Rectal smooth muscle tissue (tissue), 1 donor: Measurements from ENCODE around the gene AKNA.

Source experiments
- H3K27ac ChIP-seq: one replicate; pipeline ENCODE4 v1.7.0; 2013; ENCODE audit warnings: low read depth, low read length, inconsistent platforms
- H3K27me3 ChIP-seq: one replicate; pipeline ENCODE4 v1.7.0; 2013; ENCODE audit warnings: low read length; ENCODE audit not compliant: control insufficient read depth, insufficient read depth
- H3K36me3 ChIP-seq: one replicate; pipeline ENCODE4 v1.7.0; 2013; ENCODE audit warnings: low read length; ENCODE audit not compliant: control insufficient read depth, insufficient read depth
- H3K4me1 ChIP-seq: one replicate; pipeline ENCODE4 v1.7.0; 2013; ENCODE audit warnings: low read length; ENCODE audit not compliant: control insufficient read depth, insufficient read depth
- H3K4me3 ChIP-seq: one replicate; pipeline ENCODE4 v1.7.0; 2013; ENCODE audit warnings: low read length
- H3K9ac ChIP-seq: one replicate; pipeline ENCODE4 v1.7.0; 2013; ENCODE audit warnings: low read length

Gene AKNA

DNA sequence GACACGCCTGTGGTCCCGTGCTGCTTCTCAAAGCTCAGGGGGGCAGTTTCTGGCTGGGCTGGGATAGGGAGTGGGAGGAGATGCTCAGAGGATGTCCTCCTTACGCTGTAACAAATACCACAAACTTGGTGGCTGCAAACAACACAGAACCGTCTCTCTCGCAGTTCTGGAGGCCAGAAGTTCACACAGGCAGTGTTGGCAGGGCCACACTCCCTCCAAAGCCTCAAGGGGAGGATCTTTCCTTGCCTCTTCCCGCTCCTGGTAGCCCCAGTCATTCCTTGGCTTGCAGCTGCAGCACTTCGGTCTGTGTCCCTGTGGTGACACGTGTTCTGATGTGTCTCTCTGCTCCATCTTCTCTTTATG, 75.3 kb downstream of the AKNA start:
- no peaks in the 10 kb centered on the region for H3K4me1 ChIP-seq
- H3K4me3 ChIP-seq, result no peak overlapping the region

GRCh38 chr9:114311571-114312512, 75.9 kb downstream of the AKNA start:
- H3K4me1 ChIP-seq, result no peaks in the 10 kb centered on the region
- H3K36me3 ChIP-seq, result peaks cover 4% of the 10 kb centered on the region
- H3K27me3 ChIP-seq, result no peaks in the 10 kb centered on the region
- no peak overlapping the region for H3K9ac ChIP-seq
- no peak overlapping the region for H3K4me3 ChIP-seq
- no peak overlapping the region for H3K27ac ChIP-seq

More for the DNA sequence above, 75.3 kb downstream of the AKNA start:
- H3K9ac ChIP-seq, result no peak overlapping the region
- H3K36me3 ChIP-seq, result peaks cover 4% of the 10 kb centered on the region
- no peaks in the 10 kb centered on the region for H3K27me3 ChIP-seq
- no peak overlapping the region for H3K27ac ChIP-seq

GRCh38 chr9:114310471-114311450, 77.0 kb downstream of the AKNA start:
- no peak overlapping the region for H3K9ac ChIP-seq
- no peak overlapping the region for H3K4me3 ChIP-seq
- H3K4me1 ChIP-seq, result no peaks in the 10 kb centered on the region
- H3K27ac ChIP-seq, result no peak overlapping the region
- H3K36me3 ChIP-seq, result peaks cover 4% of the 10 kb centered on the region
- no peaks in the 10 kb centered on the region for H3K27me3 ChIP-seq

DNA sequence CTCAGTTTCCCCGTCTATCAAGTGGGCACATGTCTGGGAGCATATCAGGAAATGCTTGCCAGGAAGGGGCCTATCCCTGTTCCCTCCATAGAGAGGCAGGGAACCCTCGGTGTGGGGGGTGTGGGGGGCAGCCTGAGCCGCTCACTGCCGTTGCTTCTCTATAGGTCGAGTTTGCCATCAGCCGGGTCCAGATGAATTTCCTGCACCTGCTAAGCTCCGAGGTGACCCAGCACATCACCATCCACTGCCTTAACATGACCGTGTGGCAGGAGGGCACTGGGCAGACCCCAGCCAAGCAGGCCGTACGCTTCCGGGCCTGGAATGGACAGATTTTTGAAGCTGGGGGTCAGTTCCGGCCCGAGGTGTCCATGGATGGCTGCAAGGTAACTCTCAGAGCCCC, 78.7 kb downstream of the AKNA start:
- H3K9ac ChIP-seq, result no peak overlapping the region
- H3K4me1 ChIP-seq, result no peaks in the 10 kb centered on the region
- H3K36me3 ChIP-seq, result peaks cover 4% of the 10 kb centered on the region
- H3K27ac ChIP-seq, result no peak overlapping the region
- H3K4me3 ChIP-seq, result no peak overlapping the region
- H3K27me3 ChIP-seq, result no peaks in the 10 kb centered on the region

DNA sequence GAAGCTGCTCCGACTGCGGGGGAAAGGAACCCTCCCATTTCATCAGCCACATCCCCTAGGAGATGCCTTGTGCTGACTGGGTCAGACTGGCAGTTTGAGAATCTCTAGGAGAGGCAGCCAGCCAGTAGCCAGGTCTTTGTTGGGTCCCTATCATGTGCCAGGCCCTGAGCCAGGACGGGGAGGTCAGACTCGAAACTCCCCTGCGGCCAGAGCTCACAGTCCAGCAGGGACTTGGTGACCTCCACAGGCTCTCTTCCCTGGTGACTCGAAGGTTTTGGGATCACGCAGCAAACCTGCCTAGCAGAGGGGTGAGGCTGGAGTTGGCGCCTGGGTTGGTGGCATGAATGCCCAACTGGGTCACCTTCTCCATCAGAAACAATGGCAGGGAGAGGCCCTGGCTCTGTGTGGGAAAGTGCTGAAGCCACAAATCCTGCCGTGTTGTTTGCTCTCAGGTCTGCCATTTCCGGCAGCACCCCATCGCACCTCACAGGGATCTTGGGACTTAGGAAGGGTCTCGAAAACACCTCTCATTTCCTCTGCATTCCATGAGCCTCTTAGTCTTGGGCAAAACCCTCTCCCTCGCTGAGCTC, 79.3 kb downstream of the AKNA start:
- Histone ChIP-seq H3K4me1 (no peaks in the 10 kb centered on the region), H3K36me3 (peaks cover 4% of the 10 kb centered on the region), H3K4me3 (no peak overlapping the region), H3K27ac (no peak overlapping the region), H3K27me3 (no peaks in the 10 kb centered on the region), H3K9ac (no peak overlapping the region)

GRCh38 chr9:114307899-114308267, 79.9 kb downstream of the AKNA start:
- H3K4me3 ChIP-seq, result no peak overlapping the region
- no peak overlapping the region for H3K27ac ChIP-seq
- H3K9ac ChIP-seq, result no peak overlapping the region
- H3K27me3 ChIP-seq, result no peaks in the 10 kb centered on the region
- no peaks in the 10 kb centered on the region for H3K4me1 ChIP-seq
- peaks cover 4% of the 10 kb centered on the region for H3K36me3 ChIP-seq

DNA sequence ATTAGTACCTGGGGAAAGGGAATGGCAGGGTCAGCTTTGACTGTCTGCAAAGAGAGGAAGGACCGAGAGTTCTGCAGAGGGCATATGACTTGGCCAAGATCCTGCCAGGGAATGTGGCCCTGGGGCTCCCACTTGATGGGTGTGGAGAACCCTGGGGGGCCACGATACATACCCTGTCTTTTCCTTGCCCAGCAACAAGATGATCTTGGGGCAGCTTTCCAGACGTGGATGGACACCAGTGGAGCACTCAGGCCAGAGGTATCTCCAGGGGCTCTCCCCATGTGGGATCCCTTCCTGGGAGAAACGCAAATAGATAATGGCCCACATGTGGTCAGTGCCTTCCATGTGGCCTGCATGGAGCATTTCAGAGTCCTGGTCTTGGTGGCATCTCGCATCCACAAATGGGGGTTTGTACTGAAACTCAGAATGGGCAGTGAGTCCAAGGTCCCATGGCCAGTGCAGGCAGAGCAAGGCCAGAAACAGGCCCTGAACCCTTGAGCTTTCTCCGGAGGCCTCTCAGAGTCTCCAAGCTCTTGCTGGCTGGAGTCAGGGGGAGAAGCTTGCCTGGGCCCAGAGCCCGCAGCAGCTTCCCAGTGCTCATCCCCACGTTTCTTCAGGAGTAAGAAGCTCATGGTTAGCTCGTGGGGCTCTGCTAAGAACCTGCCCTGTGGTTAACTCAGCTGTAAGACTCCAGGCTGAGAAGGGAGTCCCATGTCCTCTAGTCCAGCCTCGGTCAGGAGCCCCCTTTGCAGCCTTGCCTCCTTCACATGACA, 83.2 kb downstream of the AKNA start:
- H3K27me3 ChIP-seq, result no peaks in the 10 kb centered on the region
- H3K36me3 ChIP-seq, result no peaks in the 10 kb centered on the region
- H3K4me3 ChIP-seq, result no peak overlapping the region
- no peak overlapping the region for H3K9ac ChIP-seq
- no peak overlapping the region for H3K27ac ChIP-seq
- no peaks in the 10 kb centered on the region for H3K4me1 ChIP-seq

- Histone ChIP-seq H3K9ac (no peak overlapping the region), H3K36me3 (no peaks in the 10 kb centered on the region), H3K27me3 (no peaks in the 10 kb centered on the region), H3K4me1 (no peaks in the 10 kb centered on the region), H3K4me3 (no peak overlapping the region), H3K27ac (no peak overlapping the region)
Measured at GRCh38 chr9:114303977-114304376, 83.8 kb downstream of the AKNA start.

DNA sequence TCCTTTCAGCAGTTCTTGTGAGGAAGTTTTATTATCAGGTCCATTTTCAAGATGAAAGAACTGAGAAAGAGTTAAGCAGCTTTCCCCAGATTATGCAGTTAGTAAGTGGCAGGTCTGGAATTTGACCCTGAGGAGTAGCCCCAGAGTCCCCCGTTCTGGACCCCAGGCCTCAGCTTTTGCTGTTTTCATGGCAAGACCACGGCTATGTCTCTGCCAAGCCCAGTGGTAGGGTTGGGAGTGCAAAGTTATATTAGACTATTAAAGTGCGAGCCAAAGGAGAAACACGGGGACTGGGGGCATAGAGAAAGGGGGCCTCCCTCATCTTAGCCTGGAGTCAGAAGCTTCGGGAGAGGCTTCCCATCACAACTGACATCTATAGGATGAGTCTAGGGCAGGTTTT, 84.2 kb downstream of the AKNA start:
- H3K36me3 ChIP-seq, result no peaks in the 10 kb centered on the region

GRCh38 chr9:114302727-114303126, 85.1 kb downstream of the AKNA start:
- Histone ChIP-seq H3K4me1 (no peaks in the 10 kb centered on the region), H3K27me3 (no peaks in the 10 kb centered on the region), H3K27ac (no peak overlapping the region), H3K9ac (no peak overlapping the region), H3K4me3 (no peak overlapping the region), H3K36me3 (no peaks in the 10 kb centered on the region)

More for the DNA sequence above, 84.2 kb downstream of the AKNA start:
- H3K9ac ChIP-seq, result no peak overlapping the region
- no peak overlapping the region for H3K27ac ChIP-seq
- no peaks in the 10 kb centered on the region for H3K27me3 ChIP-seq
- no peak overlapping the region for H3K4me3 ChIP-seq
- H3K4me1 ChIP-seq, result no peaks in the 10 kb centered on the region

DNA sequence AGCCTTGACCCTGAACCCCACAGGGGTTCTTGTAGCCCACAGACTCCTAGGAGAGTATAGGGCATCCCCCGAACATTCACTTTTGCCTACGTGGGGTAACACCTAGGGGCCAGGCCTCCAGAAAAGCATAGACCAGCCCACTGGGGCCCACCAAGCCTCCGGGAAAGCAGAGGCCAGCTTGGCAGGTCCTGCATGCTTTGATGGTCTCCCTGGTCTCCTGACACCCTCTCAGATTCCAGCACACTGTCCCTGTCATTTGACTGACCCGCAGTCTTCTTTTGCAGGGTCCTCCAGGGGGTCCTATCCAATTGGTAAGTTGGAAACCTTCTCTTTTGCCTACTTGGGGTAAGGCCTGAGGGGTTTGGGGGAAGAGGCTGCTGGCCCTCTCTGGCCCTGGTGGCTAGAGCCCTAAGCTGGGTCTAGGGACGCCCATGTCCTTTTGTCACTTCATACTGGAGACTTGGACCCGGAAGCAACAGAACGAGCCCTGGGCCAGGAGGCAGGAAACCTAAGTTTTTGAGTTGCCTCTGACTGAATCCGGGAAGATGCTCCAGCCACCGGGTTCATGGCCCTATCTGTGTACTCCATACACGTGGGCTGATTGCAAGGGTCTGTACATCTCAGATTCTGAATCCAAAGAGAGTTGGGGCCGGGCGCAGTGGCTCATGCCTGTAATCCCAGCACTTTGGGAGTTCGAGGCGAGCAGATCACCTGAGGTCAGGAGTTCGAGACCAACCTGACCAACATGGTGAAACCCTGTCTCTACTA, 85.8 kb downstream of the AKNA start:
- Histone ChIP-seq H3K36me3 (no peaks in the 10 kb centered on the region), H3K4me1 (no peaks in the 10 kb centered on the region), H3K27me3 (no peaks in the 10 kb centered on the region), H3K4me3 (no peak overlapping the region), H3K9ac (no peak overlapping the region), H3K27ac (no peak overlapping the region)
